ENCODE results near the gene RIMBP2. TPM values are rescaled to one million over a fixed set of nuclear protein-coding genes. Genes with fewer than 3 reads are reported as not detected.

The RIMBP2 gene
- total RNA-seq, 6 experiments from 2014 or later, result not detected

- Mint-ChIP-seq H3K4me3 (no peak overlapping the region), H3K36me3 (ENCODE audit: low read depth) (0 out of 2 replicates have a peak, but pooled peaks cover 10% of the 10 kb centered on the region), H3K27me3 (ENCODE audit: insufficient read depth) (no peaks in the 10 kb centered on the region; the same call in none of the 2 replicates), H3K27ac (no peak overlapping the region), H3K4me1 (ENCODE audit: low read depth) (no peaks in the 10 kb centered on the region), H3K9me3 (peaks cover 66% of the 10 kb centered on the region)
- DNase-seq, result no peak
- no peak for TF ChIP-seq CTCF (IDR thresholded peaks at IDR 0.05)
Observed at GRCh38 chr12:130664772-130665171, 51.3 kb downstream of the RIMBP2 start.

- H3K4me1 Mint-ChIP-seq (ENCODE audit: low read depth), result no peaks in the 10 kb centered on the region
- no peaks in the 10 kb centered on the region; the same call in none of the 2 replicates for H3K27me3 Mint-ChIP-seq (ENCODE audit: insufficient read depth)
- no peak for DNase-seq
- 0 out of 2 replicates have a peak, but pooled peaks cover 10% of the 10 kb centered on the region for H3K36me3 Mint-ChIP-seq (ENCODE audit: low read depth)
- no peak overlapping the region for H3K27ac Mint-ChIP-seq
- peaks cover 62% of the 10 kb centered on the region for H3K9me3 Mint-ChIP-seq
- TF ChIP-seq CTCF (IDR thresholded peaks at IDR 0.05), result no peak
- no peak overlapping the region for H3K4me3 Mint-ChIP-seq
Observed at GRCh38 chr12:130664252-130664651, 51.8 kb downstream of the RIMBP2 start.

GRCh38 chr12:130663514-130663913, 52.6 kb downstream of the RIMBP2 start:
- Mint-ChIP-seq H3K4me1 (ENCODE audit: low read depth) (no peaks in the 10 kb centered on the region), H3K36me3 (ENCODE audit: low read depth) (peaks cover 10% of the 10 kb centered on the region; the same call in 1 of the 2 replicates), H3K27ac (no peak overlapping the region), H3K27me3 (ENCODE audit: insufficient read depth) (no peaks in the 10 kb centered on the region; the same call in none of the 2 replicates), H3K9me3 (peaks cover 62% of the 10 kb centered on the region), H3K4me3 (no peak overlapping the region)
- no peak for TF ChIP-seq CTCF (IDR thresholded peaks at IDR 0.05)
- DNase-seq, result no peak

GRCh38 chr12:130661486-130662255, 54.4 kb downstream of the RIMBP2 start:
- Mint-ChIP-seq H3K4me3 (no peak overlapping the region), H3K27ac (no peak overlapping the region), H3K36me3 (ENCODE audit: low read depth) (peaks cover 5% of the 10 kb centered on the region; the same call in 1 of the 2 replicates), H3K9me3 (peaks cover 64% of the 10 kb centered on the region), H3K27me3 (ENCODE audit: insufficient read depth) (no peaks in the 10 kb centered on the region; the same call in none of the 2 replicates), H3K4me1 (ENCODE audit: low read depth) (no peaks in the 10 kb centered on the region)
- TF ChIP-seq CTCF (IDR thresholded peaks at IDR 0.05), result no peak
- no peak for DNase-seq

- Mint-ChIP-seq H3K4me1 (ENCODE audit: low read depth) (no peaks in the 10 kb centered on the region), H3K27me3 (ENCODE audit: insufficient read depth) (no peaks in the 10 kb centered on the region; the same call in none of the 2 replicates), H3K4me3 (no peak overlapping the region)
Observed at GRCh38 chr12:130661059-130661458, 55.0 kb downstream of the RIMBP2 start.

More at GRCh38 chr12:130661059-130661458, 55.0 kb downstream of the RIMBP2 start:
- peaks cover 5% of the 10 kb centered on the region; the same call in 1 of the 2 replicates for H3K36me3 Mint-ChIP-seq (ENCODE audit: low read depth)
- H3K27ac Mint-ChIP-seq, result no peak overlapping the region
- no peak for TF ChIP-seq CTCF (IDR thresholded peaks at IDR 0.05)
- peaks cover 67% of the 10 kb centered on the region for H3K9me3 Mint-ChIP-seq
- DNase-seq, result no peak

All from HFFc6 (cell line).